K562 treated with DMSO at 1 percent for 12 hours (cell line): ENCODE measurements around the gene MORN1. TPM values are rescaled to one million over a fixed set of nuclear protein-coding genes. Genes with fewer than 3 reads are reported as not detected.

Experiments used
- total RNA-seq: library from RNA; unstranded; fragments of 300-600 nt; gene quantifications from 2 replicates; pipeline ENCODE4 v1.2.3, GENCODE V29; 2022; ENCODE audit not compliant: insufficient read depth

The MORN1 gene
- total RNA-seq, result 1.6 and 2.1 TPM in 2 replicates

GRCh38 chr1:2391041-2391930, at the start of gene MORN1, which contains the start of gene RER1:
Gene MORN1 (minus strand): TSS chr1:2391554. CDS start chr1:2391533, 21 bp downstream.
Gene RER1 (plus strand): TSS chr1:2391841. CDS start chr1:2395791, 3,950 bp downstream.

GRCh38 chr1:2412395-2412772, 21.0 kb upstream of the MORN1 start, which contains the start of gene PEX10:
Gene PEX10 (minus strand): TSS chr1:2412564. CDS start chr1:2412502, 62 bp downstream.

Other genes with a start within 250 kb of the MORN1 start
- 190 and 343 TPM in 2 replicates for gene FAAP20, start 196.8 kb downstream of the MORN1 start, total RNA-seq
- gene SKI, start 163.2 kb downstream of the MORN1 start, total RNA-seq, result 9.8 and 37.8 TPM in 2 replicates
- 75.6 and 112 TPM in 2 replicates for gene RER1, start 287 bp upstream of the MORN1 start, total RNA-seq
- gene PEX10, start 21.0 kb upstream of the MORN1 start, total RNA-seq, result 8.8 and 12.7 TPM in 2 replicates
- not detected in 2 replicates for gene PLCH2, start 84.7 kb upstream of the MORN1 start, total RNA-seq
- 31.6 and 41.5 TPM in 2 replicates for gene PANK4, start 135.0 kb upstream of the MORN1 start, total RNA-seq
- not detected in 2 replicates for gene HES5, start 138.7 kb upstream of the MORN1 start, total RNA-seq
- 6.3 and 9.2 TPM in 2 replicates for gene TNFRSF14, start 164.8 kb upstream of the MORN1 start, total RNA-seq
- gene PRXL2B, start 195.2 kb upstream of the MORN1 start, total RNA-seq, result 12.8 and 16.2 TPM in 2 replicates
- gene MMEL1, start 241.5 kb upstream of the MORN1 start, total RNA-seq, result 0.43 TPM in 1 of 2 replicates, not detected in the other